Astrocyte of the spinal cord (primary cell): ENCODE measurements around the gene CIRBP.

ENCODE experiments used
- DNase-seq: peaks from one replicate; pipeline ENCODE4 v3.0.0; 2011; ENCODE audit warnings: low read depth, low spot score
- H3K4me3 ChIP-seq: 2 replicates; pipeline ENCODE4 v1.5.1; 2011; ENCODE audit warnings: low read depth, mild to moderate bottlenecking, low read length, moderate library complexity
- CTCF ChIP-seq: IDR thresholded peaks from 2 replicates; pipeline ENCODE4 v1.5.1; 2012; ENCODE audit warnings: low read depth, mild to moderate bottlenecking, low read length, inconsistent platforms
- in situ Hi-C: cut with HindIII; loops from 2 replicates; pipeline ENCODE4 v1.10.0; 2017; ENCODE audit warnings: low sequenced_read_pairs

CIRBP gene

GRCh38 chr19:1266129-1266915 is 2.8 kb upstream of the CIRBP start:
- H3K4me3 ChIP-seq = peak overlapping the region; percentile 37
- in situ Hi-C loops = no loop called here
- peak; percentile 86 for DNase-seq
- no peak for TF ChIP-seq CTCF

GRCh38 chr19:1266916-1267476 is 2.1 kb upstream of the CIRBP start:
- in situ Hi-C loops = no loop called here
- peak; percentile 42 for DNase-seq
- peak overlapping the region; percentile 37 for H3K4me3 ChIP-seq
- TF ChIP-seq CTCF = peak; percentile 83

- H3K4me3 ChIP-seq = peak overlapping the region; percentile 34
- TF ChIP-seq CTCF = no peak
- peak; percentile 40 for DNase-seq
- in situ Hi-C loops = no loop called here
Observed at GRCh38 chr19:1267477-1268225, 1.5 kb upstream of the CIRBP start.

- no peak for TF ChIP-seq CTCF
- DNase-seq = no peak
- no peak overlapping the region for H3K4me3 ChIP-seq
- in situ Hi-C loops = no loop called here
Observed at GRCh38 chr19:1268226-1269064, 687 bp upstream of the CIRBP start.

GRCh38 chr19:1269478-1270212 is 513 bp downstream of the CIRBP start:
- peak overlapping the region; percentile 47 for H3K4me3 ChIP-seq
- DNase-seq = peak; percentile 87
- in situ Hi-C loops = no loop called here
- TF ChIP-seq CTCF = peak; percentile 11
